Cortex of kidney (tissue), 1 donor: ENCODE data around the gene DNAH17.

ENCODE experiments used
- DNase-seq: peaks from one replicate; lab custom pipeline; 2025; lab: John Stamatoyannopoulos, UW

The DNAH17 gene

GRCh38 chr17:78411241-78411857 lies 165.8 kb downstream of the DNAH17 start:
- no peak for DNase-seq

DNA sequence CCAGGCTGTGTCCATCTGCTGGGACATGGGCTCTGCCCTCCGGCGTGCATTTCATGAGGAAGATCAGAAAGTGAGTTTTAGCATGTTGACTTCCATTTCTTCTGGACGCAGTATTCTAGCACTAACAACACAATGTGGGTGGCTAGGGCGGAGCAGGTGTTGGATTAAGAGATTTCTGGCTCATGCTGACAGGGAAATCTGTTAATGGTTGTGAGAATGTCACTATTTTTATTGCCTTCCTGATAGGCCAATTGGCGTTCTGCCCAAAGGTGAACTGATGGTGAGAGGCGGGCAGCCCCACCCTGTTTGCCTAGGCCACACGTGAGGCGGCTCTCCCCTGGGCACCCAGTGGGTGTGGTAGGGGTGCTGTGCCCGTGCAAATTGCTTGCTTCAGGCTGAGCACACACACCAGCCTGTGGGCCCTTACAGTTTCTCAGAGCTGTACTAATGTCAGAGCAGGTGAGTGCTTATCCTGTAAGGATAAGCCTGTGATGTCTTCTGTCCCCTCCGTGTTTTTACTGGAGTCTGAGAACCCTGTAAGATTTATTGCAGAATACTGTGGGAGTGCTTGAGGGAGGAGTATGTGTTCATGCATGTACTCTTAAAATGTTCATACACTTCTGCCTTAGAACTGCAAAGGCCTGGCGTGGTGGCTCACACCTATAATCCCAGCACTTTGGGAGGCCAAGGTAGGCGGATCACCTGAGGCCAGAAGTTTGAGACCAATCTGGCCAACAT lies 167.8 kb downstream of the DNAH17 start:
- no peak for DNase-seq

DNA sequence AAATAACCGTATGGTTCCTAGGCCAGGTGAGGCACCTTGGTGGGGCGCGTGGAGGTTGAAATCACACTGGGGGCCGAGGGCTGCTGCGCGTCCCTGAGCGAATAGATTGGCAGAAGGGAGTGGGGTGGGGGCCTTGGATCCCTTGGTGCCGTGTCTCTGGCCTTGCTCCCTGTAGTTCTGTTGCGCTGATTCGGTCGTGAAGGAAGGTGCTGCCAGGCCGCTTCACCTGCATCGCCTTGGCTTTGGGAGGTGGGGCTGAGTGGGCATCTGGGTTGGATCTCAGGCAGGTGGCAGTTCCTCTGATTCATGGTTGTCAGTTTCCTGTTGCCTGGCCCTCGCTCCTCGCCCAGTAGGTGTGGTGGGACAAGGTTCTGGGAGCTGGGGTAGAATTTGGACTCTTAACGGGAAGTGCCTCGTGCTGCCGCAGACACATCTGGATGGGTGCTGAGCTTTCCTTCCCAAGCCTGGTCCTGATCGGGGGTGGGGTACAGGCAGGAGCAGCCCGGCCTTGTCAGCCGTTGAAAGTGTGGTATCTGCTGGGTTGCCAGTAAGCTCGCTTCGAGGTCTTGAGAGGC lies 168.6 kb downstream of the DNAH17 start:
- DNase-seq = no peak

GRCh38 chr17:78407387-78408000 lies 169.7 kb downstream of the DNAH17 start:
- no peak for DNase-seq

DNA sequence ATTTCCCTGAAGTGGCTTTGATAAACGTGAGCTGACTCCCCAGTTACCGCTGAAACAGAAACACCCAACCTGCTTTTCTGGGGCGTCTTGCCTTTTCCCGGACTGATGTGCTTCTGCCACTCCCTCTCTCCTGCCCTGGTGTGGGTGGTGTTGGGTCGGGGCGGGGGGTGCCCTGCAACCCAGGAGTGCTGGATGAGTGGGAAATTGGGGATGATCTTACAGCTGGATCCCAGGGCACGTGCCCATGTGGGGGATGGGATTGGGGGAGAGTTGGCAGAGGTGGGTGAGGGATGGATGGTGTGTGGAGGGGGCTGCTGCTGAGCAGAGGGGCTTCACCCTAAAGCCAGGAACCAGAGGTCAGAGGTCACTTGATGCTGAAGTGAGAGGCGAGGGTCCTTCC lies 170.3 kb downstream of the DNAH17 start:
- DNase-seq = no peak

- DNase-seq = no peak
These were observed 170.8 kb downstream of the DNAH17 start for GRCh38 chr17:78406396-78406795.

DNA sequence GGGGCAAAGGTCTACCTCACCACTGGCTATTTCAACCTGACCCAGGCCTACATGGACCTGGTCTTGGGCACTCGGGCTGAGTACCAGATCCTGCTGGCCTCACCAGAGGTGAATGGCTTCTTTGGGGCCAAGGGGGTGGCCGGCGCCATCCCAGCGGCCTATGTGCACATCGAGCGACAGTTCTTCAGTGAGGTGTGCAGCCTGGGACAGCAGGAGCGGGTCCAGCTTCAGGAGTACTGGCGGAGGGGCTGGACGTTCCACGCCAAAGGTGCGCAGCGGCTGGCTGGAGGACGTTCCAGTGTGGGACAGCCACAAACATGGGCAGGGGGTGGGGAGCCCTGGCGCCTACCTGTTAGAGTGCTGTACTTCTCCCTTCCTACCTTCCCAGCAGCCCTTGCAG lies 173.4 kb downstream of the DNAH17 start:
- DNase-seq = no peak

- no peak for DNase-seq
These were observed 175.3 kb downstream of the DNAH17 start for GRCh38 chr17:78401891-78402290.

DNA sequence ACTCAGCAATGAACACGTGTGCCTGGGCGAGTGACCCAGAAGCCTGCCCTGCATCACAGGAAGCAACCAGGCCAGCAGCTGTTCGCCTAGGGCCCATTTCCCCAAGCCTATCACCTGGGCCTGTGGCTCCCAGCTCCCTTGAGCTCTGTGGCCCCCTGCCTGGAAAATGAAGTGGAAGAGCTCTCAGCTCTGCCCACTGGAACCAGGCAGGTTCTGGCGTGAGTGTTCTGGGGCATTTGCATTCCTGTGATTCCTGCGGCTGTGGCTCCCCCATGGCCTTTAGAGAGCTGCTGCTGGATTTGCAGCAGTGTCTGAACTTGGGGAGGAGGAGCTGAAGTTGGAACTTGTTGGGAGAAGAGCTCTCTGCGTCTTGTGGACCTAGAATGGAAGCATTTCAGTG lies 175.9 kb downstream of the DNAH17 start:
- no peak for DNase-seq

DNA sequence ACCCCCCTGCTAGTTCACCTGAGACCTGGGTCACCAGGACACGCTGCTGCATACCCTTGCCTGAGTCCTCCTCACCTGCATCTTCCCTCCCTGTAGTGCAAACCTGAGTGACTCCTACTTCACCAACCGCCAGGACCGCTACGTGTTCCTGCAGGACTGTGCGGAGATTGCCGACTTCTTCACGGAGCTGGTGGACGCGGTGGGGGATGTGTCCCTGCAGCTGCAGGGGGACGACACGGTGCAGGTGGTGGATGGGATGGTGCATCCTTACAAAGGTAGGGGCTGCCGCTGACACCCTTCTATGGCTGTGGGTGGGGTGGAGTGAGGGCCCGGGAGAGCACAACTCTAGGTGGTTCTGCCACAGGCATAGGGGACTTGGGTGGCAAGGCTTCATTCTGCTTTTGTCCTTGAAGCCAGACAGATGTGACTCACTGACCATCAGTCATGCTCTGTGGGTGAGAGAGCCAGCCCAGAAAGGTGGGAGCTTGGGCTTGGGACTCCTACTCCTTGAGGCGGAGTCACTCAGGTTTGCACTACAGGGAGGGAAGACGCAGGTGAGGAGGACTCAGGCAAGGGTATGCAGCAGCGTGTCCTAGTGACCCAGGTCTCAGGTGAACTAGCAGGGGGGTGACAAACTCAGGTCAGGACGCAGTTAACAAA lies 176.5 kb downstream of the DNAH17 start:
- no peak for DNase-seq

DNA sequence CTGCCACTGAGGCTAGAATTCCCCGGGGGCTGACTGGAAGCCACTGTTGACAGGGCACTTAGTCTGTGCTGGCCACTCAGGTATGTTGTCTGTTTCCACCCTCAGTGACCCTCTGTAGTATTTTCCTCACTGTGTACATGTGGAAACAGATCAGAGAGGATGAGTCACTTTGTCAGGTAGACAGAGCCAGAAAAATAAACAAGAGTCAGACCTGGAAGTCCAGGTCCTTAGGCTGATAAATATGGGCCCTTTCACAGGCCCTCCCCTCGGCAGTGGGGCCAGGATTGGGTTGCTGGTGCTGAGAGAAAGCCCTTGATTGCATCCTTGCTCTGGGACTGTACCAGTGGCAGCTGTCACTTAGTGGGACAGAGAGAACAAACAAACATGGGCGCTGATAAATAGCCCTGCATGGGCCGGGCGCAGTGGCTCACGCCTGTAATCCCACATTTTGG lies 177.5 kb downstream of the DNAH17 start:
- DNase-seq = no peak

- no peak for DNase-seq
These were observed 178.0 kb downstream of the DNAH17 start for GRCh38 chr17:78399028-78399692.

DNA sequence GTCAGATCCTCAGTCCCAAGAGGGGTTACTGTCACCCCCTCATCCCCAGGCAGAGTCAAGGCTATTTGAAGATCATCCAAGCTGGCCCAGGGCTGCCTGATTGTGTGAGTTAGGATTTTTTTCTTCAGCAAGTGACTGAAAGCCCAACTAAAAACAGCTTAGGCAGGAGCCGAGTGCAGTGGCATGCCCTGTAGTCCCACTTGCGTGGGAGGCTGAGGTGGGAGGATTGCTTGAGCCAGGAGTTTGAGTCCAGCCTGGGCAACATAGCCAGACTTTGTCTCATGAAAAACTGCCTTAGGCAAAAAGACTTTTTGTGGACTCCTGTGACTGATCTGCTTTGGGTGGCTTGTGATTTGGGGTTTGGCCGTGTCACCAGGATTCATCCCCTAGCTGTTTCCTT lies 178.8 kb downstream of the DNAH17 start:
- no peak for DNase-seq

- DNase-seq = no peak
These were observed 179.5 kb downstream of the DNAH17 start for GRCh38 chr17:78397681-78398101.

DNA sequence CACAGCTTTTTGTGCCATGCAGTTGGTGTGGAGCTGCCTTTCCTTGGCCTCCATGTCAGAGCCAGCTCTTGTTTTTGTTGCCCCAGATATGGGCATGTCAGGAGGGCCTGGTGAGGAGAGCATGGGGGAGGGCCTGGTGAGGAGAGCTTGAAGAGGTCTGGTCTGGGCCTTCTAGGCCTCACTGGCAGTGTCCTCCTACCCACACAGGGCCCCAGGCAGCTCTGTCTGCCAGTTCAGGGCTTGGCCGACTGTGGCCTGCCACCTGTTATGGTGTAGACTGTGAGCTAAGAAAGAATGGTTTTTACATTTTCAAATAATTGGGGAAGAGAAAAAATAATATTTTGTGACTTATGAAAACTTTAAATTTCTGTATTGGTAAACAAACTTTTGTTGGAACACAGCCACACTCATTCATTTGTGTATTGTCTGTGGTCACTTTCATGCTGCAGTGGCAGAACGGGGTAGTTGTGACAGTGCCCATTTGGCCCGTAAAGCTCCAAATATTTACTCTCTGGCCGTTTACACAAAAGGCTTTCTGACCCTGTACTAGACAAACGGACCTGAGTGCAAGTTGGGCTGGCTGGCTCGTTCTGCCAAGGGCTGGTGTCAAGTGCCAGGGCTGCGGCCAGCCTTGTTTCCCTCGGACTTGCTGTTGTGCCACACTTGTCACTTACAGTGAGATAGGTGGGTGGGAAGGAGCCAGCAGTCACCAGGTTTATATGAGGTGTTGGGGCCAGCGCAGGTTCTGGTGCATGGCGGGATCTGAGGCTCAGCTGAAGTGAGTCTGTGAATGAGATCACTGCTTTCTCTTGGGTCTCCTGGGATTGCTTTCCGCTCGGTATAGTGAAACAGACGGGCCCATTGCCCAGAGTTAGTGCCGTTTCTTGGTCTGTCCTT lies 180.5 kb downstream of the DNAH17 start:
- DNase-seq = no peak

DNA sequence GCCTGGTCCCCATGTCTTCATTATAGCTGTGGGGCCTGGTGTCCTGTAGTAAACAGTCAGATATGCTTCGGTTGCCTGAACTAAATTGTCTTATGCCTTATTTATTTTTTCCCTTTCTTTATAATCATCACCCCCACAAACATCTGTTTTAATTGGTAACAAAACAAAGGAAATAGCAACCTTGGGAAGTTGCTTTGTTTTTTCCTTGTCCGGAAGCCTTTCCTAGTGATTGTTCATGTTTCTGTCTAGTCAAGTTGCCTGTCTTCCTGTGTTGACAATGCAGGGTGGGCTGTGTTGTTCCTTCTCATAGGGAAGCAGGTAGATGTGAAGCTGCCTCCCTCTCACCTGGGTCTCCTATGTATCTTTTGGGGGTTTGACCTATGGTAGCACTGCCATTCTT lies 182.0 kb downstream of the DNAH17 start:
- DNase-seq = no peak

DNA sequence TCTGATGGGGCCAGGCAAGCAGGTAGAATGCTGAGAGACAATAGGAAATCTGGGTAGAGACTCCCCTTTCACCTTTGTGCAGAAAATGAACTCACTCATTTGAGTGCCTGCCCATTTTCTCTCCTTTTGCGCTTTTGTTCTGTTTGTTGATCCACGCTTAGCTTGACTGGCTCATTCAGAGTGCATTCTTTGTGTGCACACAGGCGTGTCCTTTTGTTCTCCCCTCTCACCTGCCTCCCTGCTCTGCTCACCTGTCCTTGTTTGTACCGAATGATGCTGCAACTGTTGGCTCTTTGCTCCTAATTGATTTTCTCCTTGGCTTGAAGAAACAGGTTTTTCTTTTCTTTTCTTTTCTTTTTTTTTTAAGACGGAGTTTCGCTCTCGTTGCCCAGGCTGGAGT lies 183.0 kb downstream of the DNAH17 start:
- no peak for DNase-seq

GRCh38 chr17:78393575-78393974 lies 183.6 kb downstream of the DNAH17 start:
- no peak for DNase-seq

- no peak for DNase-seq
These were observed 184.9 kb downstream of the DNAH17 start for GRCh38 chr17:78392295-78392694.

DNA sequence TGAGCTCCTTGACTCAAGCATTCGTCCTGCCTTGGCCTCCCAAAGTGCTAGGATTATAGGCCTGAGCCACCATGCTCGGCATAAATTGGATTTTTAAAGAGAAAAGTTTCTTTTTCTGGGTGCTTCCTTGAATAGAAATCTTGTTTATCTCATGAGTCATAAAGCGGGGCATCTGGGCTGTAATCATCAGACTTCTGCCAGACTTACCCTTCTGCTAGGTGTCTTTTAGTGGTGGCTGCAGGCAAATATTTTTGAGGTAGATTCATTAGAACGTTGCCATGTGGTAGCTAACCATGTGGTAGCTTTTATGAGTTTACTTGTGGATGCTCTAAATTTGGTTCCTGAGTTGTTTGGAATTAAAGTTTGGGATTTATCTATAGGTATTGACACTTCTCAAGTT lies 185.4 kb downstream of the DNAH17 start:
- DNase-seq = no peak

DNA sequence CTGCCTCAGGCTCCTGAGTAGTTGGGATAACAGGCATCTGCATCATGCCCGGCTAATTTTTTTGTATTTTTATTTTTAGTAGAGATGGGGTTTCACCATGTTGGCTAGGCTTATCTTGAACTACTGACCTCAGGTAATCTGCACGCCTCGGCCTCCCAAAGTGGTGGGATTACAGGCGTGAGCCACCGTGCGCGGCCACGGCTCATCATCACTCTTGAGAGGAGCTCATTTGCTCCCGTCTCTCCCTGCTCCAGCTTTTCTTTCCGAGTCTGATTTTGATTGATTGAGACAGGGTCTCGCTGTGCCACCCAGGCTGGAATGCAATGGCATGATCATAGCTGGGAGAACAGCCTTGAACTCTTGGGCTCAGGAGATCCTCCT lies 186.2 kb downstream of the DNAH17 start:
- no peak for DNase-seq
